ENCODE measurements around the gene C2orf68. TPM values are rescaled to one million over a fixed set of nuclear protein-coding genes. Genes with fewer than 3 reads are reported as not detected.

C2orf68 gene
- total RNA-seq, 4 donors from 2014 or later, result 24.0 to 30.1 (median 25.8) TPM

- no peak for TF ChIP-seq POLR2A (IDR thresholded peaks at IDR 0.05)
- TF ChIP-seq CTCF (IDR thresholded peaks at IDR 0.05), result no peak
- H3K36me3 ChIP-seq, result no peaks in the 10 kb centered on the region
- DNase-seq, result no peak
Observed at GRCh38 chr2:85656468-85656867, 44.6 kb upstream of the C2orf68 start.

GRCh38 chr2:85655961-85656417 is 44.1 kb upstream of the C2orf68 start:
- no peaks in the 10 kb centered on the region for H3K9me3 ChIP-seq
- no peaks in the 10 kb centered on the region for H3K27me3 ChIP-seq
- no peak for DNase-seq
- 85 to 93% methylated on average over 7 of the region's 7 CpGs for WGBS, 2 donors
- intact Hi-C loops (cut with DNase I), result no loop called here
- H3K36me3 ChIP-seq, result no peaks in the 10 kb centered on the region
- TF ChIP-seq CTCF (IDR thresholded peaks at IDR 0.05) (no peak), POLR2A (IDR thresholded peaks at IDR 0.05) (no peak)
- no peak overlapping the region for H3K4me3 ChIP-seq (replicated peaks in 1 of 3)
- H3K4me1 ChIP-seq, result peaks cover 10 to 18% of the 10 kb centered on the region in 2 donors
- no peak overlapping the region for H3K27ac ChIP-seq

More at GRCh38 chr2:85656468-85656867, 44.6 kb upstream of the C2orf68 start:
- H3K9me3 ChIP-seq, result no peaks in the 10 kb centered on the region
- no peak overlapping the region for H3K27ac ChIP-seq
- no peaks in the 10 kb centered on the region for H3K27me3 ChIP-seq
- H3K4me3 ChIP-seq (replicated peaks in 1 of 3), result no peak overlapping the region
- intact Hi-C loops (cut with DNase I), result no loop called here
- peaks cover 10 to 23% of the 10 kb centered on the region in 2 donors for H3K4me1 ChIP-seq
- WGBS, 2 donors, result 86 to 91% methylated on average over 3 of the region's 3 CpGs

- Histone ChIP-seq H3K4me3 (replicated peaks in 1 of 3) (no peak overlapping the region), H3K27me3 (no peaks in the 10 kb centered on the region), H3K36me3 (peaks cover 4 to 10% of the 10 kb centered on the region in 2 donors), H3K4me1 (peaks cover 10 to 20% of the 10 kb centered on the region in 2 donors), H3K27ac (peak overlapping the region in 1 of 3 donors; percentile 84), H3K9me3 (no peaks in the 10 kb centered on the region)
- 89 to 91% methylated on average over 3 of the region's 3 CpGs for WGBS, 2 donors
- DNase-seq, result no peak
- intact Hi-C loops (cut with DNase I), result no loop called here
- TF ChIP-seq CTCF (IDR thresholded peaks at IDR 0.05) (no peak), POLR2A (IDR thresholded peaks at IDR 0.05) (no peak)
Observed at GRCh38 chr2:85653996-85654395, 42.1 kb upstream of the C2orf68 start.

- Histone ChIP-seq H3K27me3 (no peaks in the 10 kb centered on the region), H3K9me3 (no peaks in the 10 kb centered on the region), H3K4me3 (replicated peaks in 1 of 3) (no peak overlapping the region), H3K36me3 (peaks cover 4 to 29% of the 10 kb centered on the region in 2 donors), H3K27ac (peak overlapping the region; percentile 16 to 84 (median 84)), H3K4me1 (peaks cover 10 to 27% of the 10 kb centered on the region in 2 donors)
- WGBS, 2 donors, result 93 to 98% methylated on average over 2 of the region's 2 CpGs
- intact Hi-C loops (cut with DNase I), result no loop called here
- no peak for DNase-seq
- TF ChIP-seq POLR2A (IDR thresholded peaks at IDR 0.05) (no peak), CTCF (IDR thresholded peaks at IDR 0.05) (no peak)
Observed at GRCh38 chr2:85652056-85652455, 40.2 kb upstream of the C2orf68 start.

GRCh38 chr2:85651097-85651496 is 39.2 kb upstream of the C2orf68 start:
- Histone ChIP-seq H3K27ac (peak overlapping the region; percentile 15 to 67 (median 41)), H3K9me3 (no peaks in the 10 kb centered on the region), H3K36me3 (peaks cover 8 to 38% of the 10 kb centered on the region in 2 donors), H3K27me3 (no peaks in the 10 kb centered on the region), H3K4me3 (replicated peaks in 1 of 3) (no peak overlapping the region), H3K4me1 (peaks cover 10 to 27% of the 10 kb centered on the region in 2 donors)
- WGBS, 2 donors, result 86% methylated on average over 3 of the region's 3 CpGs
- no peak for DNase-seq
- intact Hi-C loops (cut with DNase I), result no loop called here
- TF ChIP-seq CTCF (IDR thresholded peaks at IDR 0.05), result no peak
- TF ChIP-seq POLR2A (IDR thresholded peaks at IDR 0.05), result no peak

Data from thyroid gland (tissue), 4 donors.